HG03558 (cell line): Measurements from ENCODE around the gene TMEM191C.
"Not testable (repeated sequence)": the region's sequence is repeated elsewhere in the genome, so short reads cannot be mapped to it uniquely, and the experiment has no call there.

ENCODE experiments used
- ATAC-seq: cut with Tn5 transposase; IDR thresholded peaks from one replicate; pipeline ENCODE4 v1.9.1; 2021; ENCODE audit warnings: moderate number of reproducible peaks; ENCODE audit not compliant: unreplicated experiment; ENCODE audit errors: extremely low read depth

Gene TMEM191C

GRCh38 chr22:21467337-21468193 lies at the start of gene TMEM191C:
Gene TMEM191C, plus strand, starts transcription at chr22:21467387. Its CDS starts 73 bp downstream, at chr22:21467460.
- ATAC-seq, result not testable (repeated sequence)

GRCh38 chr22:21417853-21418252 lies 49.3 kb upstream of the TMEM191C start:
- not testable (repeated sequence) for ATAC-seq

- ATAC-seq, result not testable (repeated sequence)
Observed at GRCh38 chr22:21418974-21419638, 48.1 kb upstream of the TMEM191C start.

- not testable (repeated sequence) for ATAC-seq
Observed at GRCh38 chr22:21420180-21420763, 46.9 kb upstream of the TMEM191C start.

- ATAC-seq, result not testable (repeated sequence)
Observed at GRCh38 chr22:21424084-21424709, 43.0 kb upstream of the TMEM191C start.

GRCh38 chr22:21434378-21435233 lies 32.6 kb upstream of the TMEM191C start:
- not testable (repeated sequence) for ATAC-seq

- ATAC-seq, result not testable (repeated sequence)
Observed at GRCh38 chr22:21435998-21436810, 31.0 kb upstream of the TMEM191C start.

- not testable (repeated sequence) for ATAC-seq
Observed at GRCh38 chr22:21438013-21438412, 29.2 kb upstream of the TMEM191C start.

- ATAC-seq, result not testable (repeated sequence)
Observed at GRCh38 chr22:21440018-21440636, 27.1 kb upstream of the TMEM191C start.

GRCh38 chr22:21440676-21441075 lies 26.5 kb upstream of the TMEM191C start:
- ATAC-seq, result not testable (repeated sequence)

GRCh38 chr22:21441170-21441569 lies 26.0 kb upstream of the TMEM191C start:
- ATAC-seq, result not testable (repeated sequence)

GRCh38 chr22:21442123-21442522 lies 25.1 kb upstream of the TMEM191C start:
- not testable (repeated sequence) for ATAC-seq

- not testable (repeated sequence) for ATAC-seq
Observed at GRCh38 chr22:21442646-21443045, 24.5 kb upstream of the TMEM191C start.

GRCh38 chr22:21443057-21443734 lies 24.0 kb upstream of the TMEM191C start:
- no peak for ATAC-seq

- ATAC-seq, result no peak
Observed at GRCh38 chr22:21443735-21444421, 23.3 kb upstream of the TMEM191C start.

- no peak for ATAC-seq
Observed at GRCh38 chr22:21444701-21445436, 22.3 kb upstream of the TMEM191C start.
